Loucy (cell line): ENCODE data around the gene PTGES2.

Source experiments
- H2AFZ ChIP-seq: fragments of 200-600 bp; sonication (generic); 2 replicates; pipeline ENCODE4 v1.6.0; 2016; ENCODE audit warnings: antibody characterized with exemption, mild to moderate bottlenecking, low read length, moderate library complexity
- H3F3A ChIP-seq: fragments of 200-600 bp; 2 replicates; pipeline ENCODE4 v1.6.0; 2016; ENCODE audit warnings: antibody characterized with exemption, low read depth, mild to moderate bottlenecking
- H3K27me3 ChIP-seq: fragments of 200-600 bp; sonication (generic); 2 replicates; pipeline ENCODE4 v1.6.1; 2014; ENCODE audit warnings: low read length, mild to moderate bottlenecking; ENCODE audit not compliant: insufficient read depth, poor library complexity, severe bottlenecking
- H3K36me3 ChIP-seq: fragments of 200-600 bp; sonication (generic); 2 replicates; pipeline ENCODE4 v1.6.1; 2016; ENCODE audit warnings: low read length; ENCODE audit not compliant: insufficient read depth
- H3K4me1 ChIP-seq: fragments of 200-600 bp; sonication (generic); 2 replicates; pipeline ENCODE4 v1.5.1; 2014; ENCODE audit warnings: low read length, mild to moderate bottlenecking; ENCODE audit not compliant: insufficient read depth, poor library complexity, severe bottlenecking
- H3K4me2 ChIP-seq: fragments of 200-600 bp; sonication (generic); 2 replicates; pipeline ENCODE4 v1.6.0; 2014; ENCODE audit warnings: antibody characterized with exemption, low read length, low read depth, mild to moderate bottlenecking; ENCODE audit not compliant: poor library complexity, severe bottlenecking
- H3K4me3 ChIP-seq: fragments of 200-600 bp; sonication (generic); 2 replicates; pipeline ENCODE4 v1.5.1; 2014; ENCODE audit warnings: low read length, mild to moderate bottlenecking, mixed read lengths; ENCODE audit not compliant: poor library complexity, severe bottlenecking
- H3K79me2 ChIP-seq: fragments of 200-600 bp; sonication (generic); 2 replicates; pipeline ENCODE4 v1.6.1; 2014; ENCODE audit warnings: low read length; ENCODE audit not compliant: insufficient read depth
- H3K9ac ChIP-seq: fragments of 200-600 bp; sonication (generic); 2 replicates; pipeline ENCODE4 v1.6.0; 2014; ENCODE audit warnings: mild to moderate bottlenecking, low read depth, low read length, moderate library complexity; ENCODE audit not compliant: poor library complexity, severe bottlenecking
- H3K9me2 ChIP-seq: fragments of 200-600 bp; sonication (generic); replicated peaks from 2 replicates; pipeline ENCODE4 v1.6.1; 2016; ENCODE audit warnings: low read depth, low read length, mixed read lengths
- H3K9me3 ChIP-seq: fragments of 200-600 bp; sonication (generic); 2 replicates; pipeline ENCODE4 v1.6.1; 2014; ENCODE audit warnings: mild to moderate bottlenecking, antibody characterized with exemption, low read length, low read depth; ENCODE audit not compliant: insufficient read depth
- H4K20me1 ChIP-seq: fragments of 200-600 bp; sonication (generic); 2 replicates; pipeline ENCODE4 v1.6.0; 2014; ENCODE audit warnings: antibody characterized with exemption, low read length, mild to moderate bottlenecking; ENCODE audit not compliant: insufficient read depth, poor library complexity, severe bottlenecking
- EZH2phosphoT487 ChIP-seq: fragments of 200-600 bp; IDR thresholded peaks from 2 replicates; pipeline ENCODE4 v1.6.1; 2018; ENCODE audit warnings: antibody characterized with exemption, mild to moderate bottlenecking, moderate library complexity, borderline replicate concordance
- TF ChIP-seq, protein P1 (sequence below): fragments of 200-600 bp; sonication (generic); conservative IDR thresholded peaks from 2 replicates; pipeline ENCODE4 v1.5.1; 2014; ENCODE audit warnings: mild to moderate bottlenecking, antibody characterized with exemption, low read length

The PTGES2 gene

DNA sequence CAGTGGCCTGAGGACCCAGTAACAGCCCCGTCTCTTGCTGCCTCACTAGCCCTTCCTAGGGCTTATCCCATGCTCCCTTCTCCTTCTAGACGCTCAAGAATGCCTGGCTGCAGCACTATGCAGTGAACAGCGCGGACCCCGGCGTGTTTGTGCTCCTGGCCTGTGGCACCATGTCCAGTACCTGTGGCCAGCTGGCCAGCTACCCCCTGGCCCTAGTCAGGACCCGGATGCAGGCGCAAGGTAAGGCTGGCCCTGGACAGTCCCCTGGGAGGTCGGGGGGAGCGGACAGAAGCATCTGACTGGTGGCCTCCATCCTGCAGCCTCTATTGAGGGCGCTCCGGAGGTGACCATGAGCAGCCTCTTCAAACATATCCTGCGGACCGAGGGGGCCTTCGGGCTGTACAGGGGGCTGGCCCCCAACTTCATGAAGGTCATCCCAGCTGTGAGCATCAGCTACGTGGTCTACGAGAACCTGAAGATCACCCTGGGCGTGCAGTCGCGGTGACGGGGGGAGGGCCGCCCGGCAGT is 20.5 kb downstream of the PTGES2 start:
- Histone ChIP-seq H3K4me2 (no peak overlapping the region), H3K9me2 (no peaks in the 10 kb centered on the region), H4K20me1 (no peaks in the 10 kb centered on the region), H2AFZ (no peak overlapping the region), H3K9ac (no peak overlapping the region), H3K36me3 (peaks cover 67% of the 10 kb centered on the region; the same call in 1 of the 2 replicates), H3K4me1 (no peaks in the 10 kb centered on the region), H3K4me3 (no peak overlapping the region), H3K9me3 (no peaks in the 10 kb centered on the region), H3K27me3 (no peaks in the 10 kb centered on the region), H3F3A (no peaks in the 10 kb centered on the region), H3K79me2 (no peaks in the 10 kb centered on the region)
- TF ChIP-seq EZH2phosphoT487: no peak
- TF ChIP-seq, protein P1, sequence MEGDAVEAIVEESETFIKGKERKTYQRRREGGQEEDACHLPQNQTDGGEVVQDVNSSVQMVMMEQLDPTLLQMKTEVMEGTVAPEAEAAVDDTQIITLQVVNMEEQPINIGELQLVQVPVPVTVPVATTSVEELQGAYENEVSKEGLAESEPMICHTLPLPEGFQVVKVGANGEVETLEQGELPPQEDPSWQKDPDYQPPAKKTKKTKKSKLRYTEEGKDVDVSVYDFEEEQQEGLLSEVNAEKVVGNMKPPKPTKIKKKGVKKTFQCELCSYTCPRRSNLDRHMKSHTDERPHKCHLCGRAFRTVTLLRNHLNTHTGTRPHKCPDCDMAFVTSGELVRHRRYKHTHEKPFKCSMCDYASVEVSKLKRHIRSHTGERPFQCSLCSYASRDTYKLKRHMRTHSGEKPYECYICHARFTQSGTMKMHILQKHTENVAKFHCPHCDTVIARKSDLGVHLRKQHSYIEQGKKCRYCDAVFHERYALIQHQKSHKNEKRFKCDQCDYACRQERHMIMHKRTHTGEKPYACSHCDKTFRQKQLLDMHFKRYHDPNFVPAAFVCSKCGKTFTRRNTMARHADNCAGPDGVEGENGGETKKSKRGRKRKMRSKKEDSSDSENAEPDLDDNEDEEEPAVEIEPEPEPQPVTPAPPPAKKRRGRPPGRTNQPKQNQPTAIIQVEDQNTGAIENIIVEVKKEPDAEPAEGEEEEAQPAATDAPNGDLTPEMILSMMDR: no peak

DNA sequence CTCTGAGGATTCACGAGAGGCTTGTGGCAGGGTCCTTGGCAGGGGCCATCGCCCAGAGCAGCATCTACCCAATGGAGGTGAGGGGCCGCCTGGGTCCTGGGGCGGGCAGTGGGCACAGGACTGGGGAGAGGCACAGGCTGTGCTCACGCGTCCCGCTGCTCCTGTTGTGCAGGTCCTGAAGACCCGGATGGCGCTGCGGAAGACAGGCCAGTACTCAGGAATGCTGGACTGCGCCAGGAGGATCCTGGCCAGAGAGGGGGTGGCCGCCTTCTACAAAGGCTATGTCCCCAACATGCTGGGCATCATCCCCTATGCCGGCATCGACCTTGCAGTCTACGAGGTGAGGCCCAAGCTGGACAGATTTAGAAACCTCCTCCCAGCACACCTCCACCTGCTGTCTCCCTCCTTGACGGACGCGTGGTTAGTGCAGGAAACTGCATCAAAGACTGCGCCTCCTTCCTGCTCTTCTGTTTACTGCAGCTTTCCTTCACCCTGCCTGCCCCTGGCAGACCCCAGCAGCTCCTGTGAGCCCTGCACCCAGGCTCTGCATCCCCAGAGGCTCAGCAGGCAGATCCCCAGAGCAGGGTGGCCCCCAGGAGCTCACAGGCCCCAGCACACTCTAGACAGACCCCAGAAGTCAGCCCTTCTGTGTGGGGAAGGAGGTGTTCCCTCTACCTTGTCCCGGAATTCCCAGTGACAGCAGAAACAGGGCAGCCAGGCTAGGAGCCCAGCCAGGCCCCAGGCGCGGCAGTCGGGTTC is 21.2 kb downstream of the PTGES2 start:
- no peak overlapping the region for H3K9ac ChIP-seq
- TF ChIP-seq EZH2phosphoT487: no peak
- TF ChIP-seq, protein P1: no peak
- no peaks in the 10 kb centered on the region for H3F3A ChIP-seq
- no peak overlapping the region for H3K4me3 ChIP-seq
- no peak overlapping the region for H2AFZ ChIP-seq
- no peaks in the 10 kb centered on the region for H3K4me1 ChIP-seq
- no peaks in the 10 kb centered on the region for H3K79me2 ChIP-seq
- no peaks in the 10 kb centered on the region for H3K9me3 ChIP-seq
- H3K36me3 ChIP-seq: peaks cover 74% of the 10 kb centered on the region; the same call in 1 of the 2 replicates
- H3K9me2 ChIP-seq: no peaks in the 10 kb centered on the region
- H3K4me2 ChIP-seq: no peak overlapping the region
- H3K27me3 ChIP-seq: no peaks in the 10 kb centered on the region
- H4K20me1 ChIP-seq: no peaks in the 10 kb centered on the region

DNA sequence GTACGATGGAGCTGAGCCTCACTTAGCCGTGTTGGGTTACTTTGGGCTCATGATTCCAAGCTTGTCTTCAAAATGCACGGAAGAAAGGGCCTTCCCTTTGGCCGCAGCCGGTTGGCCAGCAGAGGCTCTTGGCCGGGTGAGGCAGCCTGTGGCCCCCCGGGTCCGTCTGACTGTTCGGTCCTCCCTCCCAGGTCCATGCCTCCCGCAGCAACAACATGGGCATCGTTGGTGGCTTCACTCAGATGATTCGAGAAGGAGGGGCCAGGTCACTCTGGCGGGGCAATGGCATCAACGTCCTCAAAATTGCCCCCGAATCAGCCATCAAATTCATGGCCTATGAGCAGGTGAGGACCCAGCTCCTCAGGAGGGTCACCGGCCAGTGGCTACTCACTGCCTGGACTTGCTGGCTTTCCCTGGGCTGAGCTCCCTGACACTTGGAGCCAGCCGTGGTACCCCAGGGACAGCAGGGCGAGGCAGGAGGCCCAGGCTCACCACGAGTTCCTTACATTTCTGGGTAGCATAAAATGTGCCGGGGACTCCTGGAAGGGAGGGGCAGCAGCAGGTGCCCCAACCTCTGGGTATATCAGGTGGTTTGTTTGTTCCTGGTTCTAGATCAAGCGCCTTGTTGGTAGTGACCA is 21.9 kb downstream of the PTGES2 start:
- Histone ChIP-seq H3K9ac (no peak overlapping the region), H3K4me1 (no peaks in the 10 kb centered on the region), H3K4me3 (no peak overlapping the region), H3K9me3 (no peaks in the 10 kb centered on the region), H3F3A (no peaks in the 10 kb centered on the region), H3K36me3 (peaks cover 81% of the 10 kb centered on the region; the same call in 1 of the 2 replicates), H3K4me2 (no peak overlapping the region), H4K20me1 (no peaks in the 10 kb centered on the region), H3K9me2 (no peaks in the 10 kb centered on the region), H2AFZ (no peak overlapping the region), H3K27me3 (no peaks in the 10 kb centered on the region), H3K79me2 (no peaks in the 10 kb centered on the region)
- TF ChIP-seq EZH2phosphoT487: no peak
- TF ChIP-seq, protein P1: no peak
